Suprapubic skin (tissue), 4 donors: ENCODE data around the gene STYXL1. TPM values are rescaled to one million over a fixed set of nuclear protein-coding genes. Genes with fewer than 3 reads are reported as not detected.

ENCODE experiments used
- DNase-seq, 2 donors: peaks; one replicate each; pipeline ENCODE4 v3.0.0-alpha.2; 2019; ENCODE audit warnings: low spot score in 2 of 2
- H3K27ac ChIP-seq: fragments of 200-600 bp; sonication (generic); one replicate; pipeline ENCODE4 v1.5.1; 2019
- H3K27me3 ChIP-seq: fragments of 200-600 bp; sonication (generic); one replicate; pipeline ENCODE4 v1.5.1; 2019
- H3K36me3 ChIP-seq: fragments of 200-600 bp; sonication (generic); one replicate; pipeline ENCODE4 v1.5.1; 2019
- H3K4me1 ChIP-seq: fragments of 200-600 bp; sonication (generic); one replicate; pipeline ENCODE4 v1.5.1; 2019
- H3K4me3 ChIP-seq: fragments of 200-600 bp; sonication (generic); one replicate; pipeline ENCODE4 v1.5.1; 2019; ENCODE audit warnings: mild to moderate bottlenecking
- H3K9me3 ChIP-seq: fragments of 200-600 bp; sonication (generic); one replicate; pipeline ENCODE4 v1.5.1; 2019
- EP300 ChIP-seq: sonication (generic); formaldehyde crosslinking; IDR thresholded peaks from one replicate; pipeline ENCODE4 v1.6.1; 2017; ENCODE audit warnings: antibody characterized with exemption
- POLR2A ChIP-seq, 2 donors: fragments of 450-650 bp; IDR thresholded peaks; one replicate each; pipeline ENCODE4 v1.6.1; 2017; ENCODE audit warnings: antibody characterized with exemption in 2 of 2, mild to moderate bottlenecking in 2 of 2, moderate library complexity in 2 of 2
- POLR2AphosphoS5 ChIP-seq, 3 donors: sonication (generic); formaldehyde crosslinking; IDR thresholded peaks; one replicate each; pipeline ENCODE4 v1.6.1; 2017; ENCODE audit warnings: antibody characterized with exemption in 3 of 3
- WGBS: methylation state at CpG from one replicate; pipeline ENCODE4 v1.1.5; 2018; 5-methylcytosine and 5-hydroxymethylcytosine counted together
- total RNA-seq, 4 donors: library from RNA; depleted of rRNA; stranded (reverse); fragments of >200 nt; gene quantifications; one replicate each; pipeline ENCODE4 v1.1.0, GENCODE V29; 2016
- TF ChIP-seq, protein P1 (sequence below), 2 donors: fragments of 200-600 bp in 1 of 2; fragments of 450-650 bp in 1 of 2; sonication (generic) in 1 of 2; IDR thresholded peaks; one replicate each; pipeline ENCODE4 v1.5.1; 2016 to 2019; ENCODE audit warnings: antibody characterized with exemption in 2 of 2, mild to moderate bottlenecking in 1 of 2, moderate library complexity in 1 of 2

STYXL1 gene
- total RNA-seq, 4 donors from 2014 or later, result 8.8 to 59.5 (median 41.2) TPM

DNA sequence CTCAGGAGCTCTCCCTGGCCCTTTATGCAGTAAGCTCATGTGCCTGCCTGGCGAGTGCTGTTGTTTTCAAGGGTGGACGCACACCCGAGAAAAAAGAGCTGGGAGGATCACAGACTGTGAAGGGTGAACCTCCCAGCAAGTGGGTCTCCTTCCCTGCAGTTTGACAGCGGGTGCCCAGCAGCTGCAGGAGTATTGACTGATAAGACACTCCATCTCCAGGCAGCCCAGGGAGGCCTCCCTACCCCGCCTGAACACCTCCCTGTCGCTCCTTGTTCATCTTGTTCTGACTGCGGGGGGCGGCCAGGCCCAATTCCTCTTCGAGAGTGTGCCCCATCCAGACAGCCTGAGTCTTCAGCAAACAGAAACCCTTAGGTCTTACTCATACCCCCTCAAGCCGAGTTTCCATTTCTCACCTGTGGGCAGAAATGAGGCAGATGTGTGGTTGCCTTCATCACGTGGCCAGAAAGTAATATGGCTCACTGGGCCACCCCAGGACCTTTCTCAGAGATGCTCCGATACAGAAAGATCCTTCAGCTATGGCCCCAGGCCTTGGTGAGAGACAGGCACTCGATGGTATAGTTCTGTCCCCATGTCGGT, 17.3 kb upstream of the STYXL1 start:
- Histone ChIP-seq H3K4me1 (peaks cover 22% of the 10 kb centered on the region), H3K27me3 (no peaks in the 10 kb centered on the region), H3K9me3 (no peaks in the 10 kb centered on the region), H3K36me3 (peaks cover 68% of the 10 kb centered on the region), H3K27ac (no peak overlapping the region), H3K4me3 (no peak overlapping the region)
- DNase-seq, result no peak
- TF ChIP-seq EP300 (no peak), POLR2AphosphoS5 (IDR thresholded peaks at IDR 0.05) (no peak), POLR2A (IDR thresholded peaks at IDR 0.05) (no peak)
- TF ChIP-seq, protein P1, sequence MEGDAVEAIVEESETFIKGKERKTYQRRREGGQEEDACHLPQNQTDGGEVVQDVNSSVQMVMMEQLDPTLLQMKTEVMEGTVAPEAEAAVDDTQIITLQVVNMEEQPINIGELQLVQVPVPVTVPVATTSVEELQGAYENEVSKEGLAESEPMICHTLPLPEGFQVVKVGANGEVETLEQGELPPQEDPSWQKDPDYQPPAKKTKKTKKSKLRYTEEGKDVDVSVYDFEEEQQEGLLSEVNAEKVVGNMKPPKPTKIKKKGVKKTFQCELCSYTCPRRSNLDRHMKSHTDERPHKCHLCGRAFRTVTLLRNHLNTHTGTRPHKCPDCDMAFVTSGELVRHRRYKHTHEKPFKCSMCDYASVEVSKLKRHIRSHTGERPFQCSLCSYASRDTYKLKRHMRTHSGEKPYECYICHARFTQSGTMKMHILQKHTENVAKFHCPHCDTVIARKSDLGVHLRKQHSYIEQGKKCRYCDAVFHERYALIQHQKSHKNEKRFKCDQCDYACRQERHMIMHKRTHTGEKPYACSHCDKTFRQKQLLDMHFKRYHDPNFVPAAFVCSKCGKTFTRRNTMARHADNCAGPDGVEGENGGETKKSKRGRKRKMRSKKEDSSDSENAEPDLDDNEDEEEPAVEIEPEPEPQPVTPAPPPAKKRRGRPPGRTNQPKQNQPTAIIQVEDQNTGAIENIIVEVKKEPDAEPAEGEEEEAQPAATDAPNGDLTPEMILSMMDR (IDR thresholded peaks at IDR 0.05), result no peak
- 92% methylated on average over 12 of the region's 14 CpGs for WGBS

DNA sequence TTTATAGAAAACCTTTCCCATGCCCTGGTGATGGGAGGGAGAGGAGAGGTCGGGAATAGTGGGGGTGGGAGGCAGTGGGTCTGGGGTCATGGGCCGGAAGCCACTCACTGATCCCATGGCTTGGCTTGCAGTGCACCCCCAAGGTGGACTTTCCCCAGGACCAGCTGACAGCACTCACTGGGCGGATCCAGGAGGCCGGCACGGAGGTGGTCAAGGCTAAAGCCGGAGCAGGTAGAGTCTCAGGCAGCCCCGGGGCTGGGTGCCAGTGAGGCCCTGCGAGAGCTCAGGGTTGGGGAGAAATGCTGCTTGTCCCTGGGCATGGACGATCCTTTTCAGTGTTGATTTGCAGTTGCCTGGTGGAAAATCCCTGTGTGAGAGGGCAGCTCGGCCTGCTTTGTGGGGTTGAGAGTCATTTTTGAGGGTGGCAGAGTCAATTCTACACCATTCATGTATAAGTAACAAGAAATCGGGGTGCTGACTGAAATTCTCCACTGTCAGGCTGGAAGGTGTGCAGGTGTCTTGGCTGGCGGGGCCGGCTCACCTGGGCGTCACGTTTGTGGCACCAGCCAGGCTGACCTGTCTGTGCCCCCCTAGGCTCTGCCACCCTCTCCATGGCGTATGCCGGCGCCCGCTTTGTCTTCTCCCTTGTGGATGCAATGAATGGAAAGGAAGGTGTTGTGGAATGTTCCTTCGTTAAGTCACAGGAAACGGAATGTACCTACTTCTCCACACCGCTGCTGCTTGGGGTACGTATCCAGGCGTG, 16.6 kb upstream of the STYXL1 start:
- Histone ChIP-seq H3K9me3 (no peaks in the 10 kb centered on the region), H3K27ac (no peak overlapping the region), H3K4me3 (no peak overlapping the region), H3K36me3 (peaks cover 75% of the 10 kb centered on the region), H3K4me1 (peaks cover 15% of the 10 kb centered on the region), H3K27me3 (no peaks in the 10 kb centered on the region)
- DNase-seq, result no peak
- TF ChIP-seq POLR2AphosphoS5 (IDR thresholded peaks at IDR 0.05) (no peak), EP300 (no peak), POLR2A (IDR thresholded peaks at IDR 0.05) (no peak)
- TF ChIP-seq, protein P1 (IDR thresholded peaks at IDR 0.05), result no peak
- 97% methylated on average over 23 of the region's 24 CpGs for WGBS

DNA sequence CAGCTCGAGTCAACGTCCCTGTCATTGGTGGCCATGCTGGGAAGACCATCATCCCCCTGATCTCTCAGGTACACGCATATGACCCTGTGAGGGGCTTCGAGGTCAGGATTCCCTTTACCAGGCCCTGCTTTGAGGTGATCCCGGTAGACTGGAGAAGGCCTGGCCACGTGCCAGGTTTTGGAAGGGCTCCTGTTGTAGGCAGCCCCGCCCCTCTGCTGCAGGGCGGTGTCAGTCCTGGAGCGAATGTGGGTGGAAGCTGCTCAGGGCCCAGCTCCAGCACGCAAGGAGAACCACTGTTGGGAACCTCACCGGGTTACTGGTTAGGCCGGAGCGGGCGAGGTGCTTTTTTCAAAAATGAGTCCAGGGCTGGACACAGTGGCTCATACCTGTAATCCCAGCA, 15.7 kb upstream of the STYXL1 start:
- TF ChIP-seq POLR2A (IDR thresholded peaks at IDR 0.05) (no peak), EP300 (no peak), POLR2AphosphoS5 (IDR thresholded peaks at IDR 0.05) (no peak)
- TF ChIP-seq, protein P1 (IDR thresholded peaks at IDR 0.05), result no peak
- Histone ChIP-seq H3K9me3 (no peaks in the 10 kb centered on the region), H3K4me3 (no peak overlapping the region), H3K27me3 (no peaks in the 10 kb centered on the region), H3K36me3 (peaks cover 83% of the 10 kb centered on the region), H3K27ac (no peak overlapping the region), H3K4me1 (peaks cover 10% of the 10 kb centered on the region)
- DNase-seq, result no peak
- WGBS, result 80% methylated on average over 1 of the region's 14 CpGs

DNA sequence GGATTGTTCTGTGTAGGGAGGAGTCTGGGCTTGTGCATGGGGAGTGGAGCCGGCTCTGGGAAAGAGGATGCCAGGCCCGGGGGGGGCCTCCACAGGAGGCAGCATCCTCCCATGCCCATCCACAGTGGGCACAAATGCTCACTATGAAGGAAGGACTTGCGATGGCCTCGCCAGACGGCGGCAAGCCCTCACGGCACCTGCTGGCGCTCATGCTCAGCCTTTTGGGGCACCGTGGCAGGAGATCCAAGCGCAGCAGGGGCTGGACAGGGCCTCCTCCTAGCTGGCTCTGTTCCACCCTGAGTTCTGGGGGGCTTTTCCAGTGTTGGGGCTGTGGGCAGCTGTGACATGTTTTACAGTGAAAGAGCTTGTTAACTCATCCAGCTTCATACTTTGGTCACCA, 15.3 kb upstream of the STYXL1 start:
- H3K27ac ChIP-seq, result no peak overlapping the region

DNA sequence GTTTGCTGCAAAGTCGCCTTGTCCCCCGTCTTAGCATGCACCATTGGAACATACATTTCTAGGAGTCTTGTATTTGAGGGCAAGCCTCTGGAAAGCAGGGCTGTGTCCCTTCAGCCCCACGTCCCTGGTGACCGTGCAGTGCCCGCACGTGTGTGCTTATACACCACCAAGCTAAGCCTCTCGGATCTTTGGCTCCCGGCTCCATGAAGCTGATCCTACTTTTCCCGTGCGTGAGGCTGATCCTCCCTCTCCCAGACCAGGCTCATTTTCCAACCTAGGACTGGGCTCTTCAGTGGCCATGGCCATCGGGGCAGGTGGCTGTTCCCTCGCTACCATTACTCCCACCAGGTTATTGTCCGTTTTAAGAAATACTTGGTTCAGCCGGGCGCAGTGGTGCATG, 14.5 kb upstream of the STYXL1 start:
- no peak overlapping the region for H3K27ac ChIP-seq
- H3K27me3 ChIP-seq, result no peaks in the 10 kb centered on the region
- H3K4me3 ChIP-seq, result no peak overlapping the region
- no peaks in the 10 kb centered on the region for H3K9me3 ChIP-seq
- TF ChIP-seq POLR2AphosphoS5 (IDR thresholded peaks at IDR 0.05), result no peak
- TF ChIP-seq, protein P1 (IDR thresholded peaks at IDR 0.05), result no peak
- TF ChIP-seq POLR2A (IDR thresholded peaks at IDR 0.05), result no peak
- TF ChIP-seq EP300, result no peak
- peaks cover 10% of the 10 kb centered on the region for H3K4me1 ChIP-seq
- DNase-seq, result no peak
- peaks cover 91% of the 10 kb centered on the region for H3K36me3 ChIP-seq
- WGBS, result 96% methylated on average over 15 of the region's 15 CpGs

More for the DNA sequence above, 15.3 kb upstream of the STYXL1 start:
- WGBS, result 73% methylated on average over 4 of the region's 10 CpGs
- DNase-seq, result no peak
- H3K9me3 ChIP-seq, result no peaks in the 10 kb centered on the region
- H3K4me1 ChIP-seq, result peaks cover 10% of the 10 kb centered on the region
- no peaks in the 10 kb centered on the region for H3K27me3 ChIP-seq
- TF ChIP-seq POLR2AphosphoS5 (IDR thresholded peaks at IDR 0.05), result no peak
- H3K4me3 ChIP-seq, result no peak overlapping the region
- H3K36me3 ChIP-seq, result peaks cover 88% of the 10 kb centered on the region
